ENCODE measurements around the gene SEC61A1.

The SEC61A1 gene

GRCh38 chr3:128051837-128052594 lies at the start of gene SEC61A1:
TSS of gene SEC61A1 (plus strand) at chr3:128052437. CDS start at chr3:128052553, 116 bp downstream.
- DNase-seq (ENCODE audit: low read depth) = peak; percentile 86

- DNase-seq (ENCODE audit: low read depth) = no peak
These were observed 47.6 kb upstream of the SEC61A1 start for GRCh38 chr3:128004661-128005060.

- no peak for DNase-seq (ENCODE audit: low read depth)
These were observed 45.9 kb upstream of the SEC61A1 start for GRCh38 chr3:128006061-128007032.

- DNase-seq (ENCODE audit: low read depth) = no peak
These were observed 45.2 kb upstream of the SEC61A1 start for GRCh38 chr3:128007033-128007424.

- DNase-seq (ENCODE audit: low read depth) = no peak
These were observed 42.0 kb upstream of the SEC61A1 start for GRCh38 chr3:128009952-128010846.

- no peak for DNase-seq (ENCODE audit: low read depth)
These were observed 41.1 kb upstream of the SEC61A1 start for GRCh38 chr3:128011140-128011539.

- no peak for DNase-seq (ENCODE audit: low read depth)
These were observed 40.2 kb upstream of the SEC61A1 start for GRCh38 chr3:128012050-128012449.

- DNase-seq (ENCODE audit: low read depth) = no peak
These were observed 37.7 kb upstream of the SEC61A1 start for GRCh38 chr3:128014548-128014947.

- no peak for DNase-seq (ENCODE audit: low read depth)
These were observed 35.7 kb upstream of the SEC61A1 start for GRCh38 chr3:128016502-128016901.

- no peak for DNase-seq (ENCODE audit: low read depth)
These were observed 30.4 kb upstream of the SEC61A1 start for GRCh38 chr3:128021768-128022372.

- no peak for DNase-seq (ENCODE audit: low read depth)
These were observed 19.1 kb upstream of the SEC61A1 start for GRCh38 chr3:128033102-128033501.

- no peak for DNase-seq (ENCODE audit: low read depth)
These were observed 16.1 kb upstream of the SEC61A1 start for GRCh38 chr3:128036119-128036518.

- DNase-seq (ENCODE audit: low read depth) = no peak
These were observed 12.2 kb upstream of the SEC61A1 start for GRCh38 chr3:128040041-128040440.

GRCh38 chr3:128040660-128041059 lies 11.6 kb upstream of the SEC61A1 start:
- no peak for DNase-seq (ENCODE audit: low read depth)

GRCh38 chr3:128041344-128041743 lies 10.9 kb upstream of the SEC61A1 start:
- no peak for DNase-seq (ENCODE audit: low read depth)

- no peak for DNase-seq (ENCODE audit: low read depth)
These were observed 1.6 kb upstream of the SEC61A1 start for GRCh38 chr3:128050597-128050996.

- DNase-seq (ENCODE audit: low read depth) = no peak
These were observed 789 bp upstream of the SEC61A1 start for GRCh38 chr3:128051459-128051836.

GRCh38 chr3:128052595-128053351 lies 536 bp downstream of the SEC61A1 start:
- DNase-seq (ENCODE audit: low read depth) = no peak

- DNase-seq (ENCODE audit: low read depth) = no peak
These were observed 1.4 kb downstream of the SEC61A1 start for GRCh38 chr3:128053614-128054013.

- no peak for DNase-seq (ENCODE audit: low read depth)
These were observed 2.1 kb downstream of the SEC61A1 start for GRCh38 chr3:128054367-128054766.

- DNase-seq (ENCODE audit: low read depth) = no peak
These were observed 4.0 kb downstream of the SEC61A1 start for GRCh38 chr3:128056258-128056657.

All from stimulated activated CD8-positive, alpha-beta memory T cell treated with anti-CD3 and anti-CD28 coated beads, Interleukin-15, amount 100 ng/mL, for 1 hour (primary cell).